ENCODE results near the gene AP2B1.
A peak's percentile ranks its signal among the peaks of the same experiment; 100 is the strongest.

AP2B1 gene

DNA sequence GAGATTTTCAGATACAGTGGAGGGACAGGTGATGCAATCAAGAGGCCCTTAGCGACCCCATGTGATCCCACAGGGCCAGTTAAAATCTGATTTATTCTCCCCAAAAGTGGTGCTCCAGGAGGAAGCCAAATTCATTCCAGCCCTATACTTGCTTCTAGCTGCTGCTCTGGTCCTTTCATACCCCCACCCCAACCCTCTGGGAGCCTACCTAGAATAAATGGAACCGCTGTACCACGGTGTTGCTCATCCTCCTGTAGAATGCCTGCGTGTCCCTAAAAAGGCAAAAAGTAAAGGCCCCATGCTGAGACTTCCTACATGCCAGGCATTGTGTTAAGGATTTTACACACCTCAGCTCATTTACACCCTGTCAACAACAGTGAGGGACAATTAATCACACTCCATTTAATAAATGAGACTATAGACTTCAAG, 142.3 kb downstream of the AP2B1 start (continued):
- TF ChIP-seq ZSCAN4 (tag by site-specific recombination; IDR thresholded peaks at IDR 0.05), result no peak
- no peak for TF ChIP-seq BCL11A (tag by site-specific recombination; IDR thresholded peaks at IDR 0.05; ENCODE audit: low read depth)

DNA sequence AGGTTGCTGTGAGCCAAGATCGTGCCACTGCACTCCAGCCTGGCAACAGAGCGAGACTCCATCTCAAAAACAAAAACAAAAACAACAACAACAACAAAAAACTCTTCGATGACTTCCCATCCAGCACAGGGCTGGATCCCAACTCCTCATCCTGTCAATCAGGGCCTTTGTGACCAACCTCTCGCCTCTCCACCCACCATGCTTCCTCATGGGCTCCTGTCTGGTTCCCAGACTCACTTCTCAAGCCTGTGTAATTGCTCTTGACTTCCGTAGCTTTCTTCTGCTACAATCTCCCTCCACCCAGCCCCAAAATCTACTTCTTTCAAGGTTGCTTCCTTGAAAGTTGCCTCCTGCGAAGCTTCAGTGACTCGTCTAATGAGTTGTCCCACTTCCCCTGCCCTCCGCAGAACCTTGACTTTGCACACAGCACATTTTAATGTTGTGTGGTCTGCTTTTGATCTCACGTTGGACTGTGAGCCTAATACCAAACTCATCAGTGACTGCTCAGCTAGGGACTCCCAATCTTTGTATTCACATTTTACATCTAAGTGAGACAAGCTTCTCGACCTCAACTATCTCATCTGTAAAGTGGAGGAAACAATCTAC, 143.4 kb downstream of the AP2B1 start:
- H3K4me3 ChIP-seq (ENCODE audit: low read depth, low read length), result no peak overlapping the region
- CTCF ChIA-PET, result interaction anchor here (0.5 to 5.3 kb wide), 9 partner anchors 9 to 416 kb away, joined by 3 to 44 read pairs (median 4); no protein-coding TSS in a partner anchor

DNA sequence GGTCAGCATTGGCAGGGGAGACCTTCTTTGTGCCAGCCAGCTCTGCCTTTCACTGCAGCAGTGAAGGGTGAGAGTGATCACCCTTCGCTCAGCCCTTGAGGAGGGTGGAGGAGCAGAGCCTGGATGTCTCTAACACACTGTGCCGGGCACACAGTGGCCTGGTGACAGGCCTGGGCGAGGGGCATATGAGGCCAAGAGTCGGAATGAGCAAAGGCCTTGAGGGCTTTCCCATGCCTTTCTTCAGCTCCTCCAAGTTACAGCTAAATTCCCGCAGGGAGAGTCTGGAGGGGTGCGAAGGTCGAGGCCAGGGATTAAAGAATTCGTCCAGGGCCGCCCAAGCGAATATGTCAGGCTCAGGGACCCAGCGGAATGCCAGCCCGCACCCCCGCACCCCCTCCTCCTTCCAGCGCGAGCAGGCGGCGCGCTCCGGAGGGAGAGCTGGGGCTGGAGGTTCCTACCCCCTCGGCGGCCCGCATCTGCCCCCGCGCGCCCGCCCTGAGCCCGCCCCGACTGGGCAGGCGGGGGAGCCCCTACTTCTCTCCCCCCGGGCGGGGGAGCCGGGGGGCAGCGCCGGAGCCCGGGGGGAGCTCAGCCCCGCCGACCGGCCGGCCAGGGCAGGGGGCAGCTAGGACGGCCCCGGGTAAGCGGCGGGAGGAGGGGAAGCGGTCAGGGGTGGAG, 144.3 kb downstream of the AP2B1 start, which contains the start of gene RASL10B:
Gene RASL10B (plus strand): TSS at position 401 of the 678 bp plus-strand sequence. CDS start 3,546 bp downstream, outside the sequence.
- Histone ChIP-seq H3K4me3 (ENCODE audit: low read depth, low read length) (peak within 1 kb of the TSS; percentile 38), H3K9me3 (ENCODE audit: control insufficient read depth, insufficient read depth, low read depth, low read length) (no peaks in the 10 kb centered on the region), H3K27ac (ENCODE audit: extremely low read depth, low read depth, low read length) (peak within 1 kb of the TSS; percentile 63; the same call in 1 of the 2 replicates), H3K4me1 (ENCODE audit: control insufficient read depth, insufficient read depth, low read length) (peaks cover 28% of the 10 kb centered on the region), H3K36me3 (ENCODE audit: control insufficient read depth in 2 of 2, insufficient read depth in 1 of 2, low read length in 2 of 2) (peaks cover 0 to 8% of the 10 kb centered on the region in 2 experiments; a peak in 2 of 3 replicates)
- ChIA-PET POLR2A (interaction anchor here (1.2 to 4.1 kb wide), 8 partner anchors 9 to 153 kb away, joined by 3 to 19 read pairs (median 5); partner anchors contain the start of genes PEX12 and TAF15), CTCF (interaction anchor here (0.5 to 5.3 kb wide), 8 partner anchors 12 to 416 kb away, joined by 3 to 44 read pairs (median 4); no protein-coding TSS in a partner anchor)
- no peak for TF ChIP-seq ZXDB (tag by site-specific recombination; IDR thresholded peaks at IDR 0.05)
- no peak for TF ChIP-seq ZNF530 (tag by site-specific recombination; IDR thresholded peaks at IDR 0.05; ENCODE audit: low read depth)
- no peak for TF ChIP-seq ZNF521 (tag by site-specific recombination; IDR thresholded peaks at IDR 0.05)
- no peak for TF ChIP-seq KLF9 (tag by site-specific recombination; IDR thresholded peaks at IDR 0.05; ENCODE audit: low read depth)
- no peak for TF ChIP-seq ZSCAN5A (tag by site-specific recombination; IDR thresholded peaks at IDR 0.05)
- no peak for TF ChIP-seq ZNF16 (tag by site-specific recombination; IDR thresholded peaks at IDR 0.05; ENCODE audit: low read depth)
- TF ChIP-seq OVOL3 (tag by site-specific recombination; IDR thresholded peaks at IDR 0.05), result no peak
- TF ChIP-seq, protein P1, sequence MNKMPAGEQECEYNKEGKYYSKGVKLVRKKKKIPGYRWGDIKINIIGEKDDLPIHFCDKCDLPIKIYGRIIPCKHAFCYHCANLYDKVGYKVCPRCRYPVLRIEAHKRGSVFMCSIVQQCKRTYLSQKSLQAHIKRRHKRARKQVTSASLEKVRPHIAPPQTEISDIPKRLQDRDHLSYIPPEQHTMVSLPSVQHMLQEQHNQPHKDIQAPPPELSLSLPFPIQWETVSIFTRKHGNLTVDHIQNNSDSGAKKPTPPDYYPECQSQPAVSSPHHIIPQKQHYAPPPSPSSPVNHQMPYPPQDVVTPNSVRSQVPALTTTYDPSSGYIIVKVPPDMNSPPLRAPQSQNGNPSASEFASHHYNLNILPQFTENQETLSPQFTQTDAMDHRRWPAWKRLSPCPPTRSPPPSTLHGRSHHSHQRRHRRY (tag by site-specific recombination; IDR thresholded peaks at IDR 0.05), result no peak
- TF ChIP-seq ZNF501 (tag by site-specific recombination; IDR thresholded peaks at IDR 0.05), result 0 out of 2 replicates have a peak, but pooled peaks have one; percentile 19
- no peak for TF ChIP-seq ZNF670 (tag by site-specific recombination; IDR thresholded peaks at IDR 0.05; ENCODE audit: low read depth)
- TF ChIP-seq MZF1 (tag by site-specific recombination; IDR thresholded peaks at IDR 0.05; ENCODE audit: borderline replicate concordance), result no peak
- peak; percentile 19; the same call in 1 of the 2 replicates for TF ChIP-seq ZNF324 (tag by site-specific recombination; IDR thresholded peaks at IDR 0.05)
- TF ChIP-seq, protein P2, sequence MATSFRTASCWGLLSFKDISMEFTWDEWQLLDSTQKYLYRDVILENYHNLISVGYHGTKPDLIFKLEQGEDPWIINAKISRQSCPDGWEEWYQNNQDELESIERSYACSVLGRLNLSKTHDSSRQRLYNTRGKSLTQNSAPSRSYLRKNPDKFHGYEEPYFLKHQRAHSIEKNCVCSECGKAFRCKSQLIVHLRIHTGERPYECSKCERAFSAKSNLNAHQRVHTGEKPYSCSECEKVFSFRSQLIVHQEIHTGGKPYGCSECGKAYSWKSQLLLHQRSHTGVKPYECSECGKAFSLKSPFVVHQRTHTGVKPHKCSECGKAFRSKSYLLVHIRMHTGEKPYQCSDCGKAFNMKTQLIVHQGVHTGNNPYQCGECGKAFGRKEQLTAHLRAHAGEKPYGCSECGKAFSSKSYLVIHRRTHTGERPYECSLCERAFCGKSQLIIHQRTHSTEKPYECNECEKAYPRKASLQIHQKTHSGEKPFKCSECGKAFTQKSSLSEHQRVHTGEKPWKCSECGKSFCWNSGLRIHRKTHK (tag by site-specific recombination; IDR thresholded peaks at IDR 0.05), result no peak
- TF ChIP-seq ZNF843 (tag by site-specific recombination; IDR thresholded peaks at IDR 0.05), result no peak
- no peak for TF ChIP-seq SETDB1 (IDR thresholded peaks at IDR 0.05; ENCODE audit: insufficient read length, low read length)
- no peak for TF ChIP-seq ZNF169 (tag by site-specific recombination; IDR thresholded peaks at IDR 0.05)
- TF ChIP-seq ZNF146 (tag by site-specific recombination; IDR thresholded peaks at IDR 0.05), result no peak
- TF ChIP-seq ZNF488 (tag by site-specific recombination; IDR thresholded peaks at IDR 0.05), result no peak
- no peak for TF ChIP-seq KLF7 (tag by site-specific recombination; IDR thresholded peaks at IDR 0.05; ENCODE audit: borderline replicate concordance)
- TF ChIP-seq ZNF211 (tag by site-specific recombination; IDR thresholded peaks at IDR 0.05; ENCODE audit: low read depth), result no peak
- no peak for TF ChIP-seq ZNF433 (tag by site-specific recombination; IDR thresholded peaks at IDR 0.05; ENCODE audit: low read depth)

More for the DNA sequence above, 143.4 kb downstream of the AP2B1 start:
- TF ChIP-seq KLF1 (tag by site-specific recombination; IDR thresholded peaks at IDR 0.05) (no peak), GLI2 (tag by site-specific recombination; IDR thresholded peaks at IDR 0.05; ENCODE audit: borderline replicate concordance, low read depth) (no peak), ZNF239 (tag by site-specific recombination; IDR thresholded peaks at IDR 0.05) (no peak), SP2 (tag by site-specific recombination; IDR thresholded peaks at IDR 0.05) (no peak), ZNF146 (tag by site-specific recombination; IDR thresholded peaks at IDR 0.05) (0 out of 2 replicates have a peak, but pooled peaks have one; percentile 25), GLIS2 (tag by site-specific recombination; IDR thresholded peaks at IDR 0.05) (0 out of 2 replicates have a peak, but pooled peaks have one; percentile 14), ZNF600 (tag by site-specific recombination; IDR thresholded peaks at IDR 0.05) (peak; percentile 43; the same call in 1 of the 2 replicates)
- peaks cover 35% of the 10 kb centered on the region for H3K4me1 ChIP-seq (ENCODE audit: control insufficient read depth, insufficient read depth, low read length)
- H3K27ac ChIP-seq (ENCODE audit: extremely low read depth, low read depth, low read length), result no peak overlapping the region
- H3K9me3 ChIP-seq (ENCODE audit: control insufficient read depth, insufficient read depth, low read depth, low read length), result no peaks in the 10 kb centered on the region
- H3K36me3 ChIP-seq (ENCODE audit: control insufficient read depth in 2 of 2, insufficient read depth in 1 of 2, low read length in 2 of 2), result peaks cover 0 to 13% of the 10 kb centered on the region in 2 experiments; a peak in 1 of 3 replicates
- POLR2A ChIA-PET, result interaction anchor here (1.2 to 4.1 kb wide), 5 partner anchors 10 to 152 kb away, joined by 3 to 19 read pairs (median 5); partner anchors contain the start of genes PEX12 and TAF15
